Neuronal stem cell (in vitro differentiated cells): ENCODE results near the gene JAM2.

Experiments used
- DNase-seq: peaks from one replicate; pipeline ENCODE4 v3.0.0-alpha.2; 2013; ENCODE audit warnings: low spot score
- H2AFZ ChIP-seq: one replicate; pipeline ENCODE4 v1.6.1; 2013; ENCODE audit warnings: mild to moderate bottlenecking, low read length, inconsistent platforms
- H2AK5ac ChIP-seq: 2 replicates; pipeline ENCODE4 v1.6.1; 2013; ENCODE audit warnings: low read depth, mild to moderate bottlenecking, inconsistent platforms, low read length, moderate library complexity, mixed read lengths
- H2BK120ac ChIP-seq: 2 replicates; pipeline ENCODE4 v1.6.1; 2013; ENCODE audit warnings: low read depth, mild to moderate bottlenecking, inconsistent platforms, low read length, moderate library complexity, mixed read lengths
- H2BK12ac ChIP-seq: one replicate; pipeline ENCODE4 v1.6.1; 2013; ENCODE audit warnings: low read length, inconsistent platforms
- H2BK15ac ChIP-seq: 2 replicates; pipeline ENCODE4 v1.6.1; 2013; ENCODE audit warnings: mild to moderate bottlenecking, low read length, inconsistent platforms, mixed read lengths
- H2BK5ac ChIP-seq: one replicate; pipeline ENCODE4 v1.6.1; 2013; ENCODE audit warnings: inconsistent platforms, mild to moderate bottlenecking, low read length, moderate library complexity
- H3K14ac ChIP-seq: one replicate; pipeline ENCODE4 v1.6.1; 2013; ENCODE audit warnings: low read length, inconsistent platforms
- H3K18ac ChIP-seq: 2 replicates; pipeline ENCODE4 v1.6.1; 2013; ENCODE audit warnings: low read length, inconsistent platforms
- H3K23ac ChIP-seq: 2 replicates; pipeline ENCODE4 v1.6.1; 2013; ENCODE audit warnings: low read depth, mild to moderate bottlenecking, mixed read lengths, low read length, inconsistent platforms; ENCODE audit not compliant: poor library complexity
- H3K27ac ChIP-seq: replicated peaks from 3 replicates; pipeline ENCODE4 v1.5.1; 2013; ENCODE audit warnings: low read length, inconsistent platforms
- H3K27me3 ChIP-seq, 3 experiments: 2 replicates each; pipeline ENCODE4 v1.6.1; 2013; ENCODE audit warnings: low read length in 3 of 3, mild to moderate bottlenecking in 2 of 3, inconsistent platforms in 1 of 3, low read depth in 1 of 3, mixed read lengths in 1 of 3, moderate library complexity in 1 of 3; ENCODE audit not compliant: control insufficient read depth in 3 of 3, insufficient read depth in 3 of 3
- H3K36me3 ChIP-seq, 2 donors: replicated peaks in 1 of 2; 2 replicates each; pipeline ENCODE4 v1.6.1; 2013; ENCODE audit warnings: low read length in 2 of 2; ENCODE audit not compliant: control insufficient read depth in 2 of 2, insufficient read depth in 2 of 2
- H3K4ac ChIP-seq: 2 replicates; pipeline ENCODE4 v1.6.1; 2013; ENCODE audit warnings: inconsistent platforms, mild to moderate bottlenecking, low read length, moderate library complexity
- H3K4me1 ChIP-seq, 2 donors: 1 replicate in 1 of 2; 2 replicates in 1 of 2; pipeline ENCODE4 v1.6.1; 2013; ENCODE audit warnings: low read length in 2 of 2, low read depth in 1 of 2; ENCODE audit not compliant: control insufficient read depth in 2 of 2, insufficient read depth in 1 of 2
- H3K4me2 ChIP-seq: one replicate; pipeline ENCODE4 v1.6.1; 2013; ENCODE audit warnings: mild to moderate bottlenecking, low read length, inconsistent platforms; ENCODE audit not compliant: insufficient read depth, poor library complexity, severe bottlenecking
- H3K4me3 ChIP-seq, 2 donors: 2 replicates each; pipeline ENCODE4 v1.5.1; 2013; ENCODE audit warnings: low read length in 2 of 2, mild to moderate bottlenecking in 2 of 2, inconsistent platforms in 1 of 2, moderate library complexity in 1 of 2
- H3K79me1 ChIP-seq: one replicate; pipeline ENCODE4 v1.6.1; 2013; ENCODE audit warnings: low read depth, mild to moderate bottlenecking, inconsistent platforms, low read length, moderate library complexity
- H3K9ac ChIP-seq: one replicate; pipeline ENCODE4 v1.6.1; 2013; ENCODE audit warnings: mild to moderate bottlenecking, low read depth, low read length, inconsistent platforms; ENCODE audit not compliant: poor library complexity
- H3K9me3 ChIP-seq, 2 donors: replicated peaks in 1 of 2; 2 replicates each; pipeline versions ENCODE3 to v1.6.1; 2013; ENCODE audit warnings: low read length in 2 of 2, mild to moderate bottlenecking in 2 of 2, inconsistent platforms in 1 of 2, low read depth in 1 of 2, mixed read lengths in 1 of 2, moderate library complexity in 1 of 2; ENCODE audit not compliant: control insufficient read depth in 2 of 2, insufficient read depth in 1 of 2
- H4K8ac ChIP-seq: one replicate; pipeline ENCODE4 v1.6.1; 2013; ENCODE audit warnings: low read depth, mild to moderate bottlenecking, inconsistent platforms, low read length, moderate library complexity
- H4K91ac ChIP-seq: one replicate; pipeline ENCODE4 v1.6.1; 2013; ENCODE audit warnings: low read length, low read depth, mild to moderate bottlenecking, inconsistent platforms; ENCODE audit not compliant: poor library complexity
- WGBS, 2 donors: extraction: QIAGEN DNeasy Blood & Tissue Kit; methylation state at CpG; one replicate each; pipeline ENCODE4 v1.1.7; 2013; ENCODE audit warnings: missing lambda C conversion rate in 2 of 2, mixed read lengths in 1 of 2; ENCODE audit not compliant: insufficient read length in 2 of 2, insufficient replicate concordance in 1 of 2; ENCODE audit errors: extremely low coverage in 2 of 2; 5-methylcytosine and 5-hydroxymethylcytosine counted together

Gene JAM2

GRCh38 chr21:25756190-25756932, 117.3 kb downstream of the JAM2 start:
- Histone ChIP-seq H3K23ac (no peak overlapping the region), H2AFZ (no peak overlapping the region), H3K79me1 (no peaks in the 10 kb centered on the region), H3K27me3 (no peaks in the 10 kb centered on the region), H3K4me3 (no peak overlapping the region), H3K36me3 (peaks cover 10 to 92% of the 10 kb centered on the region in 2 donors), H3K27ac (no peak overlapping the region), H4K91ac (no peak overlapping the region), H3K4ac (no peak overlapping the region), H2BK12ac (no peak overlapping the region), H3K14ac (no peak overlapping the region), H3K18ac (no peak overlapping the region), H3K9ac (no peak overlapping the region), H3K9me3 (no peaks in the 10 kb centered on the region), H2BK120ac (no peak overlapping the region), H4K8ac (no peak overlapping the region), H3K4me2 (no peak overlapping the region), H2BK5ac (no peak overlapping the region), H3K4me1 (no peaks in the 10 kb centered on the region), H2AK5ac (no peak overlapping the region), H2BK15ac (no peak overlapping the region)
- WGBS, 2 donors: no CpG with 5 or more reads among the region's 6 CpGs
- no peak for DNase-seq

DNA sequence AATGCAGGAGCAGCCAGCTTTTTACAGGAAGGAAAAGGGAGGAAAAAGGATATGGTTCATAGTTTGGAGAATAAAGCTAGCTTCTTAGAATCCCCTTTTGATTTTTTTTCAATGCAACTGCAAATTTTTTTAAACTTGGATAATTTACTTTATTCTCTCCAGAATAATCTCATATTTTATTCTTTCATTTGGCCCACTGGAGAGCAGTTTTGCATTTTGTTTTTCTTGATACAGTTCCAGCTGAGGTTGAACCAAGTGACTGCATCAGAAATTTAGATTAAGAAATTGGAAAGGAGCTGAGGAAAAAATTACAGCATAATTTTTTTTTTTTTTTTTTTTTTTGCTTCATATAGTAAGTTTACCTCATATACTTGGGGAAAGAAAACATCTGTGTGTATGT, 118.5 kb downstream of the JAM2 start:
- peaks cover 10 to 94% of the 10 kb centered on the region in 2 donors for H3K36me3 ChIP-seq
- H3K79me1 ChIP-seq: no peaks in the 10 kb centered on the region

GRCh38 chr21:25759573-25759972, 120.5 kb downstream of the JAM2 start:
- Histone ChIP-seq H3K14ac (no peak overlapping the region), H3K9me3 (no peaks in the 10 kb centered on the region), H3K4me1 (no peaks in the 10 kb centered on the region), H3K36me3 (peaks cover 12 to 95% of the 10 kb centered on the region in 2 donors), H2BK120ac (no peak overlapping the region), H3K4me3 (no peak overlapping the region), H4K8ac (no peak overlapping the region), H2BK12ac (no peak overlapping the region), H2BK15ac (no peak overlapping the region), H4K91ac (no peak overlapping the region), H3K27ac (no peak overlapping the region), H3K27me3 (no peaks in the 10 kb centered on the region), H2AK5ac (no peak overlapping the region), H3K9ac (no peak overlapping the region), H3K23ac (no peak overlapping the region), H2BK5ac (no peak overlapping the region), H2AFZ (no peak overlapping the region), H3K18ac (no peak overlapping the region), H3K4me2 (no peak overlapping the region), H3K79me1 (no peaks in the 10 kb centered on the region), H3K4ac (no peak overlapping the region)
- no CpG with 5 or more reads among the region's 1 CpG for WGBS, 2 donors
- DNase-seq: no peak

More for the DNA sequence above, 118.5 kb downstream of the JAM2 start:
- Histone ChIP-seq H3K18ac (no peak overlapping the region), H2AFZ (no peak overlapping the region), H3K27ac (no peak overlapping the region), H3K27me3 (no peaks in the 10 kb centered on the region), H2BK5ac (no peak overlapping the region), H3K9me3 (no peaks in the 10 kb centered on the region), H3K4me2 (no peak overlapping the region), H2BK12ac (no peak overlapping the region), H2BK15ac (no peak overlapping the region), H3K14ac (no peak overlapping the region), H2AK5ac (no peak overlapping the region), H2BK120ac (no peak overlapping the region), H3K4me3 (no peak overlapping the region), H3K9ac (no peak overlapping the region), H3K23ac (no peak overlapping the region), H3K4ac (no peak overlapping the region), H4K91ac (no peak overlapping the region), H4K8ac (no peak overlapping the region), H3K4me1 (no peaks in the 10 kb centered on the region)
- DNase-seq: no peak

- no CpG with 5 or more reads among the region's 3 CpGs for WGBS, 2 donors
- no peak overlapping the region for H2BK5ac ChIP-seq
Measured at GRCh38 chr21:25760061-25760460, 121.0 kb downstream of the JAM2 start.

More at GRCh38 chr21:25760061-25760460, 121.0 kb downstream of the JAM2 start:
- Histone ChIP-seq H3K79me1 (no peaks in the 10 kb centered on the region), H3K9ac (no peak overlapping the region), H2BK15ac (no peak overlapping the region), H3K4me2 (no peak overlapping the region), H3K36me3 (peaks cover 12 to 96% of the 10 kb centered on the region in 2 donors), H3K23ac (no peak overlapping the region), H3K9me3 (no peaks in the 10 kb centered on the region), H3K4me3 (no peak overlapping the region), H2AFZ (no peak overlapping the region), H3K4ac (no peak overlapping the region), H3K4me1 (no peaks in the 10 kb centered on the region), H2BK12ac (no peak overlapping the region), H2AK5ac (no peak overlapping the region), H4K91ac (no peak overlapping the region), H3K27me3 (no peaks in the 10 kb centered on the region), H2BK120ac (no peak overlapping the region), H3K14ac (no peak overlapping the region), H3K27ac (no peak overlapping the region), H3K18ac (no peak overlapping the region), H4K8ac (no peak overlapping the region)
- no peak for DNase-seq
